ENCODE results near the gene NDUFAF8. TPM values are rescaled to one million over a fixed set of nuclear protein-coding genes. Genes with fewer than 3 reads are reported as not detected.
"Not testable (repeated sequence)": the region's sequence is repeated elsewhere in the genome, so short reads cannot be mapped to it uniquely, and the experiment has no call there.

NDUFAF8 gene
- total RNA-seq, 1 donor from 2014 or later, result 38.1 TPM

DNA sequence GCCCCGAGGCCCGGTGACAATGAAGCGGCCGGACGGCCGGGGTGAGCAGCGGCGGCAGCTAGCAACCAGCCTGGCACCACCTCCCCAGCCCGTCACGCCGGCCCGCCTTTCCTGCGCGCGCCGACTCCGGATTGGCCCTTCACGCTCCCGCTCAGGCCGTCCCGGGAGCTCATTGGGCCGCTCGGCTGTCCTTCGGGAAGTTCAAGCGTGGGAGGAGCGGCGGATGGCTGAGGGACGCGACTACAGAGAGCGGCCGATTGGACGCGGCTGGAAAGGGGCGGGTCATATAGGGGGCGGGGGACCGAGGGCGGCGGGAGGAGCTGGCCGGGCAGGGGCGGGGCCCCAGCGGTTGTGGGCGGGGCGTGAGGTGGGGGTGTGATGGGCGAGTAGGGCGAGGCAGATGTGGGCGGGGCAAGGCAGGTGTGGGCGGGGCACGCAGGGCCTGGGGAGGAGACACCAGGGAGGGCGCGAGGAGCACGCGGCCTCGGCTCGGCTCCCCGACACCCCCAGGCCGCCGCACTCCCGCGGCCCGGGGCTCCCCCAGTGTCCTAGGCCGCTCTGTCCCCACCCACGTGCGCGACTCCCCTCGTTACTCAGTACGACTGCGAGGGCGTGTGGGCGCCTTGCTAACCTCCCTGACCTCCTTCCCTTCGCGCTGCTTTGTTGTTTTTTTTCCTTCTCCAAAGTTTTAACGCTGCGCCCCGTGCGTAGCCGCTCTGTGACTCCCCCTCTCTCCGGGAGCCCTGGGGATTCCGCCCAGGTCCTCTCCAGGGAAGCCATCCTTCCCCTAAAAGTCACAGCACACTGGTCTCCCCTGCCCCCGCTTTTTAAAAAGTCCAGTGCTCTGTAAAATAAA, 16.0 kb upstream of the NDUFAF8 start, which contains the start of gene CEP131:
Gene CEP131, minus strand, starts transcription at position 60 of the 856 bp plus-strand sequence. CDS start 2,909 bp downstream, outside the sequence.
- peak; percentile 99 for DNase-seq (ENCODE audit: low spot score)

DNA sequence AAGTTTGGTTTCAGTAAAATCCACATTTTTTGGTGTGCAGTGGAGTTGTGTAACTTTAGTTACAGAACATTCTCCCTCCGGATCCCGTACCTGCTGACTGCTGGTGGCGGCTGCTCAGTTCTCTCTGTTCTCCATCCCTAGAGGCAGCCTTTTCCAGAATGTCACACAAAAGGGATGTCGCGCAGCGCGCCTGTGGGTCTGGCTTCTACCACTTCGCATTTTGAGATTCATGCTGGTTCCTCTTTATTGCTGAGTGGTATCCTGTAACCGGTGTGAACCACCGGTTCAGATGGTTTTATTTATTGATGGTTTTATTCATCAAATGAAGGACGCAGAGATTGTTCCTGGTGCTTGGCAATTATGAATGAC, 15.4 kb upstream of the NDUFAF8 start:
- no peak for DNase-seq (ENCODE audit: low spot score)

DNA sequence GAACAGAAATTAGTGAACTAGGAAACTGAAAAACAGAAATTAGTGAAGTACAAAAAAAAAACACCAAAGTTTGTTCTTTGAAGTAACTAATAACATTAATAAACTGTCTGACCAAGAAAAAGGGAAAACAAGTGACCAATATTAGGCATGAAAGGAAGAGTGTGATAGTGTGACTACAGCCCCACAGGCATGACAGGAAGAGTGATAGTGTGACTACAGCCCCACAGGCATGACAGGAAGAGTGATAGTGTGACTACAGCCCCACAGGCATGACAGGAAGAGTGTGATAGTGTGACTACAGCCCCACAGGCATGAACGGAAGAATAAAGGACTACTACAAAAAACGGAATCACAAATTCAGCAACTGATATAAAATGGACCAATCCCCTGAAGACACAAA, 11.5 kb upstream of the NDUFAF8 start:
- DNase-seq (ENCODE audit: low spot score), result not testable (repeated sequence)

DNA sequence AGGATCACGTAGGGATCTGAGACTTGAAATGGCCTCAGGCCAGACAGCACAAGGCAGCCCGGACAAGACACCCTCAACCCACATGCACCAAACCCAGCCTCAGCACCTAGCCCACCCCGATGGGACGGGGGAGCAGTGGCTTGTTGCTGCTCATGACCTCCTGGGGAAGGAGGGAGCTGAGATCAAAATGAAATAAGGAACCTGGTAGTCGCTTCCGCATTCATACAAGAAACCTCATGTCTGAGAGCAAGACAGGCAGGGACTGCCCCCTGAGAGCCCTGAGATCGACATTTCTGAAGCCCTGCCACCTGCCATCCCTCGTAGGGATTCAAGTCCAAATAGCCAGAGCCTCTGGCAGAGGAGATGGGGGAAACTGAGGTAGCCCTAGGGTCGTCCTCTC, 10.7 kb upstream of the NDUFAF8 start:
- DNase-seq (ENCODE audit: low spot score), result no peak

DNA sequence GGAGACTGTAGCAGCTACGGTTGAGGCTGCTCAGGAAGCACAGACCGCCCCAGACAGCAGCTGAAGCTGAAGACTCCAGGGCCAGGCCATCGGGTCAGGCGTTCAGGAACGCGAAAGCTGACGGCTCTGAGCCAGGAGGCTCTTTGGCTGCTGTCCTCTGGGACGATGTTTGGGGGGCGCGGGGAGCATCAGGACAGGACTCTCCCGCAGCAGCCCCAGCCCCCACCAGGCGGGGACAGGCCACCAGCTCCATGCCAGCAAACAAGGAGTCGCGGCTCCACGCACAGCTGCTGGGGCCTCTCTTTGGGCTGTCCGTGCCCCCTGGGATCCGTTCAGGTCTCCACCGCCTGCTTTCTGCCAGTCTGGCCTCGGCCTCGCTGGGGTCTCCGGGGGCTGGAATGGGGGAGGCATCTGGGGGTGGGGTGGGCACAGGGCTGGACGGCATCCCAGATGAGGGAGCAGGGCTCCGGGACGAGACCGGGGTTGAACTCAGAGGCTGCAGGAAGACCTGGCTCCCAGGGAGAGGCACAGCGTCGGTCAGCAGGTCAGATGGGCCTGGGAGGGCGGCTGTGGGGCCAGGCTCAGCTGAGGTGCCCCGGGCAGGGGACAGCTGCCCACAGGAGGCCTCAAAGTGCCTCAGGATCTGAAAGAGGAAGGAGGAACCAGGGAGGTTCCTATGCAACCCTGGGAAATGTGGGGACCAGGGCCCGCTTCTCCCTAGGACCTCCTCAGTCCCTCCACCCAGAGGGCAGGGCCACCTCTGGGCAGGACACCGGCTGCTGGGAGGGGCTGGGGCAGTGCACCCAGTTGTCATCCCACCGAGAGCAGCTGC, 10.1 kb upstream of the NDUFAF8 start:
- no peak for DNase-seq (ENCODE audit: low spot score)

DNA sequence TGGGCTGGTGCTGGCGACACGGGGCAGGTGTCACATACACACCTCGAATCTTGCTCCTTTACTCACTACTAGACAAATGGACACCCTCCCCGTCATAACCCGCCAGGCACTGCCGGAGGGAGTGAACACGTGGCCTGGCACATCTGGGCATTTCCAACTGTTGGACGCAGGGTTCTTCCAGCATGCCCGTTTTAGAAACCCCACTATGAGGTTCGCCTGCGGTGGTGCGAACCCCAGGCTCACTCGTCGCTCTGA, 9.5 kb upstream of the NDUFAF8 start:
- no peak for DNase-seq (ENCODE audit: low spot score)

DNA sequence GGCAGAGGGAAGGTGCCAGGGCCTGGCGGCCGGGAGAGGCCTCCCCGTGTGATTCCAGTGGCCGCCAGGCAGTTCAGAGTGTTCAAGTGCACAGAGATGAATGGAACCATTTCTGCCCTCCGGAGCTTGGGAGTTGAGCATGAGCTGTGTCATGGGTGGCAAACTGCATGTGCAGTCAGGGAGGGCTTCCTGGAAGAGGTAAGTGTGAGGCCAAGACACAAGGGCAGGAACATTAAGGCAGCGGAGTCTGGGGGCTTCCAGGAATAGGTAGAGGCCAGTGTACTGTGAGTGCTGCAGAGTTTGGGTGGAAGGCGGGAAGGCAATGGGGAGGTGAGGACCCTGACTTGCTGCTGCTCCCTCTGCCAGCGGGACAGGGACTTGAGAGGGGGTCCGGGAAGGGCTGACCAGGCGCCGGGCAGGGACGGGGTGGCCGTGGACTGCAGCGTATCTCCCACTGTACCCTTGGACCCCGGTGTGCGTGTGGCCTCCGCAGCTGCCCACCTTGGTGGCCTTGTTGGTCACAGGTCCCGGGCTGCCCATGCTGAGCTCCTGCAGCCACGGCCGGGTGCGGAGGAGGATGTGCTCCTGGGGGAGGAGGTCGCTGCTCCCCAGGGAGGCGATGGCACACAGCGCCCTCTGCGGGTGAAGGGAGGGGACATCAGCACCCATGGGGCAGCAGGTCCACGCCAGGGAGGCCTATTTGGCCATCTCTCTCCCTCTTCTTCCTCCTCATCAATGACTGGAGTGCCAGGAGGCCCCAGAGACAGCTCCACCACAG, 8.9 kb upstream of the NDUFAF8 start:
- DNase-seq (ENCODE audit: low spot score), result no peak

DNA sequence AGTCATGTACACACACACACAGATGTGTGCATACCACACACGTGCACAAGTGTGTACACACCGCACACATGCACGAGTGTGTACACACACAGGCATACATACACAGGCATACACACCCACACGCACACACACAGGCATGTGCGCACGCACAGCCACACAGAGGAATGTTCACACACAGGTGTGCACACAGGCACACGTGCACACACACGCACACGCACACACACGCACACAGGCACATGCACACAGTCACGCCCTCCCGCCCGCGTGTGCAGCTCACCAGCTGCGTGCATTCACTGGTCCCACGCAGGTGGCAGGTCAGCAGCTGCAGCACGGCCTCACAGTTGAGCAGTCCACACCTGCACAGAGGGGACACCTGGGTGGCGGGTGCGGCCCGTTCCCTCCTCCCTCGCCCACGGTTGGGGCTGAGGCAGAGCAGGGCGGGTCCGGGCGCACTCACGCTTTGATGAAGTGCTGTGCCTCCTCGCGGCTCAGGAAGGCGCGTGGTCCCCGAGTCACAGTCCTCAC, 7.9 kb upstream of the NDUFAF8 start:
- DNase-seq (ENCODE audit: low spot score), result no peak

DNA sequence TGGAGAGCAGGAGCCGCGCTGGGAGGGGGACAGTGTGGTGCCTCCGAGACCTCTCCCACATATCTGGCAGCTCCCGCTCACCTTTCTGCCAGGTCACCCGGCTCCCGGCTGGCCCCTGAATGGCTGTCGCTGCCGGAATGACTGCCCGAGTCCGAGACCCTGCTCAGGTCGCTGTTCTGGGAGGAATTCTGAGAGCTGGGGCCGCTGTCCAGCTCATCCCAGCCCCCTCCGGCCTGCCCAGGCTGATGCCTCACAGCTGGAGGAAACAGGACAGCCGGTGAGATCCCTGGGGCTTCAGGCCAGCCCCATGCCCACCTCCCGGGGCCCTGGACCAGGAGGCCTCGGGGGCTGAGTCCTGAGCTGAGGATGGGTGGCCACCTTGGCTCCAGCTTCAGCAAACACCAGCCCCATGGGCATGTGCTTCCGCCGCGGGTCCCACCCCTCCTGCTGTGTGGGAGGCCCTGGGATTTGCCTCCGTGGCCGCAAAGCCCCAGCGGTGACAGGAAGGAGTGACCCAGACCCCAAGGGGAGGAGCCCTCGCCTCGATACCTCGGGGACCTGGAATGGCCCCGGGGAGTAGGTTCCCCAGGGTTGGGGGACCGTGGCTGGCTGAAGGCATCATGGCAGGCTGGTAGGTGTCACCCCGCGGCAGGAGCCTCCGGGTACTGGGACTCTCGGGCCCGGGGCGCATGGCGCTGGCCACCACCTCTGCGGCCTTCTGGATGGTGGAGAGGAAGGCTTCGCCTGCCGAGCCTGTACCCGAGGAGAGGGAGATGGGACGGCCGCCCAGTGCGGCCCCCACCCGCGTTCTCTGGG, 7.1 kb upstream of the NDUFAF8 start:
- no peak for DNase-seq (ENCODE audit: low spot score)

DNA sequence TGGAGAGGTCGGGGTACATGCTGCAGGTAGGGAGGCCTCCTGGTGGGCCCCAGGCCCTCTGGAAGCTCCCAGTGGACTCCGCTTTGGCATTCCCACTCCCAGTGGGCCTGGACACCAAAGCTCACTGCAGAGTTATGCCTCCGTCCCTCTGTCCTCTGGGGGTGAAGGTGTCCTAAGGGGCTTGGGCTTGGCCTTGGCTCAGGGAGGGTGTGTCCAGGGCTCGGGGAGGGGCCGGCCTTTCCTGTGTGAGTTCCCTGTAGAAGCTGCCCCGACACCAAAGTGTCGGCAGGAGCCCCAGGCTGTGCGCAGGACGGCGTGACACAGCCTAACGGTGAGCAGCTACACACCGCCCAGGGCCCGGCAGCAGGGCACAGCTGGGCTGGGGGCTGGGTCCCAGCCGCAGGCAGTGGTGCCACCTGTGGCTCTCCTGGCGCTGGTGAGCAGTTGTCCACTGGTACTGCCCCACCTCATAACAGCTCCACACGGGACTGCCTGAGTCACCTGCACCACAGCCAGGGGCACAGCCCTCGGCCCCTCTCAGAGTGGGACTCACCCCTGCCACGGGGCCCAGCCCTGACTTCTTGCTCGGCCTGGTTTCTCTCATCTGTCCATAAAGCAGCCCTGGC, 6.4 kb upstream of the NDUFAF8 start:
- no peak for DNase-seq (ENCODE audit: low spot score)

DNA sequence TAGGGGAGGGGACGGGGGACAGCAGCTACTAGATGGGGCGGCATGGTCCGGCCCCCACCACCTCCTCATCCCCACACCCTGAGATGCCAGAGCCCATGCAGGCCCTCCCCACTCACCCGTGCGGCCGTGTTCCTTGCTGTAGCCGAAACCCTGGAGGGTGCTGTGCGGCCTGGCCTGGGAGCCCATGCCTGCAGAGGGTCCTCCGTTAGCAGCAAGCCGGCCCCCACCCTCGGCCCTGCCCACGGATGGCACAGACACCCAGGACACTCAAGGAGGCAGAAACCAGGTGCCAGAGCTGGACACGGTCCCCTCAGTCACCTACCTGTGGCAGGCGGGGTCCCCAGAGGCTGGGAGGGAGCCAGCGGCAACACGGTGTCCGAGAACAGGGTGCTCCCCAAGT, 5.8 kb upstream of the NDUFAF8 start:
- no peak for DNase-seq (ENCODE audit: low spot score)

DNA sequence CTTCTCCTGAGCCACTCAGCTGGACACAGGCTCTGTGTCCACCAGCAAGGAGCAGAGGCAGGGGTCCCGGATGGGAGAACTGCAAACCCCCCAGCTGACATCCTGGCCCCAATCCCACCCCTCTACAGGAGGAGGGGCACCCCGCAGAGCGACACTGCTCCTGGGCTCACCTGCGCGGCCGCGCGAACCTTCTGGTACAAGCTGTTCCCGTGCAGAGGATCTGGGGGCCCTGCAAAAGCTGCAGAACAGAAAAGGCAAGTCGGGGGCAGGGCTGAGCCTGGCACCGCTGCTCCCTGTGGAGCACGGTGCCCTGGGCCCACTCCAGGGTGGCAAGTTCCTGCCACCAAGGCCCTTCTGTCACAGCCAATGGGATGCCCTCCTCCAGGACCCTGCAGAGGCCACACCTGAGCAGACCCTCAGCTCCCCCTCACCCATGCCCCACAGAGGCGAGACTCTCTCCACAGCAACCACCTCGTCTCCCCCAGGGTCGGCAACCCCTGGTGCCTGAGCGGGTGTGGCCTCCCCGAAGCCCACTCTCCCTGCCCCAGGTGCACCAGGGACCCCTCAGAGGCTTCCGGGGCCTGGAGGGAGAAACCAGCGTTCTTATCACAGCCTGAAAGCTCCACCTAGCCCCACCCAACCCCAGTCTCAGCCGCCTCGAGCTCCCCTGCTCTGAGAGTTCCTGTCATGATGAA, 5.2 kb upstream of the NDUFAF8 start:
- DNase-seq (ENCODE audit: low spot score), result no peak

DNA sequence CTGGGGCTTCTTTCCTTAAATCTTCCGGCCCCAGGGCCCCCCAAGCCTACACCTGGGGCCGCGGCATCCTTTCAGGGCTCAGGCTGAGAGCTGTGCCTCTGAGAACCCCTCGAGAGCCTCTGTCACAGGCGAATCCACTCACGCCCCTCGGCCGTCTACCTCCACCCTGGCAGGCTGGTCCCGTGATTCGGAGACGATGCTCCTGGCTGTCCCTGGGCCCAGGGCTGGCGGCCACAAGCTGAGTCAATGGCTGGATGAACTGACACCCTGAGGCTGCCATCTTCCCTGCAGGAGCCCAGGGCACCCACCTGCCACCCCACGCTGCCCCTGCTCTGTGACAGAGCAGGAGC, 4.6 kb upstream of the NDUFAF8 start:
- DNase-seq (ENCODE audit: low spot score), result no peak

DNA sequence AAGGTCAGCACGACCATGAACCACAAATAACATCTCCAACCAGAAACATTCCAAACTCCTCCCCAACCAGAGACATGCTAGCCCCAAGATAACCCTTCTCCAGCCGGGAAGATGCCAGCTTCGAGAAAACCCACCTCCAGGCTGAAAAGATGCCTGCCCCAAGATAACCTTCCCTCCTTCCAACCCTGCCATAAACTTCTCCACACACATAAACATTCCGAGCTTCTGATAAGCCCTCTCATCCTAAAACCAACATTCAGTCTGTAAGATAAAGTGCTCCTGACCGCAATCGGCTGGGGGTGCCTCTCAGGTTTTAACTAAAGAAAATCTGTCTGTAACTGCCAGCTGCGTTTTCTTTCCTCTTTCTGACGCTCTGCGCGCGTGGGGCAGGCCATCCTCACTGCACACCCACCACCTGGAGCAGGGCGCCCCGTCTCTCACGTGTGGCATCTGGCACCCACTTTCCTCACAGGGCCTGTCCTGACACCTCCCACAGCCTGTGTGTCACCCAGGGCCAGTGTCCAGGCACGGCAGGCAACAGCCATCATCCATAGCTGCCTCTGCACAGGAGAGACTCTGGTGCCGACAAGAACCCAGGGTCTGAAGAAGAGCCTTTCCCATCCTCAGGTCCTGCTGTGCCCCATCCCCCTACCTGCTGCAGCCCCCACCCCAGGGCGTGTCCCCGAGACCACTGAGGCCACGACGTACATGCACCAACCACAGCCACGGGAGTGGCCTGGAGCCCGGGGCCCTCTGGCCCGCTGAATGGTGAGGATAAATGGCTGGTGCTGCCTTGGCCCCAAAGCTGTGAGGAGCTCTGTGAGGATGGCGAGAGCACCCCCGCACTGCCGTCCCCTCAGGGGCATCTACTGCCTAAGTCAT, 3.9 kb upstream of the NDUFAF8 start:
- no peak for DNase-seq (ENCODE audit: low spot score)

DNA sequence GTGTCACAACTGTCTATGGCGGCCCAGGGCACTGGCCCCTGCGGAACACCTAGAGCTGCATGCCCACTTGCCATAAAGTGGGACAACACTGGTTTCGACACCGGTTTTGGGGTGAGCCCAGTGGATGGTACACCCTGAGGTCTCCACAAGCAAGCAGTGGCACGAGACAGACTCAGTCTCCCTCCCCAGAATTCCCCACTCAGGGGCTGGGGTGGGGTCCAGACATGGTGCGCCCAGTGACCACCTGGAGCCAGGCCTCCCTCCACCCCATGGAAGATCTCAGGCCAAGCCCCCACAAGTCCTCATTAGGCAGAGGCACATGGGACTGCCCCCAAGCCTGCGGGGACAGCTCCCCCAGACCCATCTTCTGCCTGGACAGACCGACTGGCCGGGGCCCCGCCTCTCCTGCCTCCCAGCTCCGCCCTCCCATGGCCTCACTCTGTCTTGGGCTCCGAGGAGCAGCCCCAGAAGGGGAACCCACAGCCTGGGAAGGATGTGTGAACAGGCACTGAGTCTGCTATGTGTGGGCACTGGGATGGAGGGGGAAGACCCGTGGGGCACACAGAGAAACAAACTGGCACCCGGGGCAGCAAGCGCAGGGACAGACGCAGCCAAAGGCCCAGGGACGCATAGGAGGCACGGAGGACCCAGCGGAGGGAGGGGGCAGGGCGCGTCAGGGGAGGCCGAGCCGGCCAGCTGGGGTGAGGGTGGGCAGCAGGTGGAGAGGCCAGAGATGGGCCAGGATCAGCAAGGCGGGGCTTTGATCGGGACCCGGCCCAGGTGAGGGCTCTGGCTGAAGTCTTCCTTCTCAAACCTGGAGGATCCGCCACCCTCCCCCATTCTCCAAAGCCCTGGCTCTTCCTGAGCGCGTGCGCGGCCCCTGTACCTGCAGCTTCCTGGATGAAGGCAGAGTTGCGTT, 3.0 kb upstream of the NDUFAF8 start:
- no peak for DNase-seq (ENCODE audit: low spot score)

DNA sequence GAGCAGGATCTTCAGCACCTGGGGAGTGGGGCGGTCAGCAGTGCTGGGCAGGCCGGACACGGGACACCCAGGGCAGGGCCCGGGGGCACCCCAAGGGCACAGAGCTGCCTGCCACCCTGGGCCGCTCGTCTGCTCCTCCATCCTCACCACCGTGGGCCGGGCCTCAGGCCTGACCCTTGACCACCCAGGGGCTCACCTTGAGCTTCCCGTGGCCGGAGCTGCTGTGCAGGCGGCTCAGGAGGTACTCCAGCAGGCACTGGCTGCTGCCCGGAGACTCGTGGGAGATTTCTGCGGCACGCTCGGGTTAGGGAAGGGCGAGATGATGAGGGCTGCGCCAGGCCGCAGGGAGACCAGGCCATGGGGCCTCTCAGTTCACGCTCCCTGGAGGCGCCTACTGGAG, 2.3 kb upstream of the NDUFAF8 start:
- DNase-seq (ENCODE audit: low spot score), result no peak

DNA sequence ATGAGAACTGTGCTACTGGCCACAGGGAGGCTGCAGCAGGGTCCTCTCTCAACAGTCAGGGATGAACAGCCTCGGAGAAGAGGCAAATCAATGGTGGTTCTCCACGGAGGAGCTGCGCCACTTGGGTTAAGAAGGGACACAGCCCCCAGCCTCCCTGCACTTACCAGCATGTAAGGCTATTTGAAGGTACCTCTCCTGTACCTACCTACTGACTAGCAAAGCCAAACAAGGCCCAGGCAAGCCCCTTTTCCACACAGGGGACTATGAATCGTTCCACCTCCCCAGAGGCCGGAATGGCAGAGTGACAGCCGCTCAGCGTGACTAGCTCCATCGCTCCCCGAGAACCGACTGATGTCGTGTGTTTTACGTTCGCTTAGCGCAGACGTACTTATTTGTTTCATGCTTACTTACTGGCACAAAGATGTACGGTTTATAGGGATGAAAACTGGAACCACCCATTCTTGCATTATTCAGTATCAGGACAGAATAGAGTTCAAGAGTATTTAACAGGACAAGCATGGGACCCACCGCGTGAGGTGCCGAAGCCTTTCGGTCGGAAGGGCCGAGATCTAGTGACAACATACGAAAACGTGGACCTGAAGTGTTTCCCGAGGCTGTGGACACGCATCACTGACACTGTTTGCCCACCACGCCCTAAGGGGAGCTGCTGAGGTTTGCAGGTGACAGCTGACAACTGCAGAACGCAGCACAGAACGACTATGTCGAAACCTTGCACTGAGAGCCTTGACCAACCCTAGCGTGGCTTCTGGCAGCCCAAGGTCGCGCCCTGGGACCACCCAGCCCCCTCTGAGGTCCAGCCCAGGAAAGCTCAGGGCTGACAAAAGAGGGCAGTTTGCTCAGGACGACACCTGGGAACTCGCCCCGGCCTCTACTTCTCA, 1.3 kb upstream of the NDUFAF8 start:
- DNase-seq (ENCODE audit: low spot score), result no peak

Measured in mucosa of gallbladder (tissue), 1 donor.